CD4-positive, CD25-positive, alpha-beta regulatory T cell (primary cell): Measurements from ENCODE around the gene CCNQ. TPM values are rescaled to one million over a fixed set of nuclear protein-coding genes. Genes with fewer than 3 reads are reported as not detected.

ENCODE experiments used
- ATAC-seq, 2 donors: fragments of 150-1000 bp; cut with Tn5 transposase; one replicate each; pipeline ENCODE4 v1.10.0; 2021; ENCODE audit warnings: low read depth in 2 of 2, moderate number of reproducible peaks in 2 of 2, moderate library complexity in 1 of 2
- DNase-seq, 3 donors: peaks; one replicate each; pipeline versions ENCODE4 v3.0.0 to v3.0.0-alpha.2; 2012 to 2022; ENCODE audit warnings: mixed read lengths in 1 of 3
- H3K27ac ChIP-seq: one replicate; pipeline ENCODE4 v1.7.0; 2013; ENCODE audit warnings: mild to moderate bottlenecking, low read length; ENCODE audit not compliant: insufficient read depth, poor library complexity, severe bottlenecking
- H3K27me3 ChIP-seq: one replicate; pipeline ENCODE4 v1.7.0; 2013; ENCODE audit warnings: low read length; ENCODE audit not compliant: control insufficient read depth, insufficient read depth
- H3K36me3 ChIP-seq: one replicate; pipeline ENCODE4 v1.7.0; 2013; ENCODE audit warnings: mild to moderate bottlenecking, low read length, moderate library complexity; ENCODE audit not compliant: control insufficient read depth, insufficient read depth
- H3K4me1 ChIP-seq: 2 replicates; pipeline ENCODE4 v1.7.0; 2013; ENCODE audit warnings: mild to moderate bottlenecking, low read length; ENCODE audit not compliant: insufficient read depth, control insufficient read depth, poor library complexity, severe bottlenecking
- H3K4me3 ChIP-seq: one replicate; pipeline ENCODE4 v1.7.0; 2013; ENCODE audit warnings: low read depth, mild to moderate bottlenecking, low read length, moderate library complexity
- H3K9me3 ChIP-seq, 2 experiments: 1 replicate in 1 of 2; 2 replicates in 1 of 2; pipeline ENCODE4 v1.7.0; 2013; ENCODE audit warnings: low read length in 2 of 2, mild to moderate bottlenecking in 1 of 2, moderate library complexity in 1 of 2; ENCODE audit not compliant: control insufficient read depth in 2 of 2
- H3K27ac Mint-ChIP-seq, 3 donors: one replicate each; pipeline ENCODE4 v1.8.0; 2020 to 2022; ENCODE audit warnings: mild to moderate bottlenecking in 3 of 3, mixed read lengths in 3 of 3, moderate library complexity in 2 of 3
- H3K27me3 Mint-ChIP-seq: one replicate; pipeline ENCODE4 v1.8.0; 2022; ENCODE audit warnings: mild to moderate bottlenecking, mixed read lengths
- H3K36me3 Mint-ChIP-seq: one replicate; pipeline ENCODE4 v1.8.0; 2020; ENCODE audit warnings: mixed read lengths
- H3K4me1 Mint-ChIP-seq, 4 donors: one replicate each; pipeline ENCODE4 v1.8.0; 2020 to 2022; ENCODE audit warnings: mixed read lengths in 4 of 4, mild to moderate bottlenecking in 1 of 4
- H3K4me3 Mint-ChIP-seq, 4 donors: one replicate each; pipeline ENCODE4 v1.8.0; 2020 to 2022; ENCODE audit warnings: mild to moderate bottlenecking in 4 of 4, mixed read lengths in 4 of 4, moderate library complexity in 3 of 4
- H3K9me3 Mint-ChIP-seq, 7 donors: one replicate each; pipeline ENCODE4 v1.8.0; 2020 to 2022; ENCODE audit warnings: mixed read lengths in 7 of 7, mild to moderate bottlenecking in 3 of 7, moderate library complexity in 2 of 7
- polyA plus RNA-seq, 4 donors: library from polyadenylated mRNA; unstranded; fragments of 300-500 nt; fragmentation: Illumina TruSeq; gene quantifications; one replicate each; pipeline ENCODE4 v1.2.3, GENCODE V29; 2021
- total RNA-seq: library from RNA; stranded (reverse); gene quantifications from one replicate; pipeline ENCODE4 v1.2.3, GENCODE V29; 2022

CCNQ gene
- total RNA-seq (23.8 TPM), polyA plus RNA-seq (10 to 100 TPM; 59.8 to 78.4 (median 77.2) TPM)

GRCh38 chrX:153598541-153599191, at the start of gene CCNQ:
CCNQ (minus strand) TSS chrX:153599139; CDS start chrX:153599073, 66 bp downstream.
- Mint-ChIP-seq H3K27me3 (no peaks in the 10 kb centered on the region), H3K4me3 (peak within 1 kb of the TSS; percentile 88 to 95 (median 94)), H3K27ac (peak within 1 kb of the TSS in 2 of 3 donors; percentile 69 to 81), H3K9me3 (peaks cover 0 to 3% (median 0%) of the 10 kb centered on the region in 7 donors), H3K36me3 (peaks cover 11% of the 10 kb centered on the region), H3K4me1 (peaks cover 0 to 60% (median 17%) of the 10 kb centered on the region in 4 donors)
- Histone ChIP-seq H3K4me3 (peak within 1 kb of the TSS; percentile 87), H3K9me3 (no peaks in the 10 kb centered on the region), H3K27ac (peak within 1 kb of the TSS; percentile 55), H3K36me3 (peaks cover 17% of the 10 kb centered on the region), H3K4me1 (peaks cover 24% of the 10 kb centered on the region), H3K27me3 (no peaks in the 10 kb centered on the region)
- peak; percentile 42 to 70 for ATAC-seq
- peak in 1 of 3 donors; percentile 51 for DNase-seq

GRCh38 chrX:153647461-153648357, 48.8 kb upstream of the CCNQ start:
- no peak overlapping the region for H3K27ac ChIP-seq
- H3K9me3 Mint-ChIP-seq, result peaks cover 0 to 3% (median 0%) of the 10 kb centered on the region in 7 donors
- peak overlapping the region in 1 of 4 donors; percentile 52 for H3K4me3 Mint-ChIP-seq
- H3K9me3 ChIP-seq, result no peaks in the 10 kb centered on the region
- H3K36me3 ChIP-seq, result no peaks in the 10 kb centered on the region
- H3K4me1 Mint-ChIP-seq, result peaks cover 0 to 6% (median 0%) of the 10 kb centered on the region in 4 donors
- peaks cover 2% of the 10 kb centered on the region for H3K27me3 ChIP-seq
- no peaks in the 10 kb centered on the region for H3K36me3 Mint-ChIP-seq
- H3K27ac Mint-ChIP-seq, result no peak overlapping the region
- no peak overlapping the region for H3K4me3 ChIP-seq
- H3K4me1 ChIP-seq, result peaks cover 6% of the 10 kb centered on the region
- ATAC-seq (no peak), DNase-seq (no peak)
- H3K27me3 Mint-ChIP-seq, result peaks cover 24% of the 10 kb centered on the region

DNA sequence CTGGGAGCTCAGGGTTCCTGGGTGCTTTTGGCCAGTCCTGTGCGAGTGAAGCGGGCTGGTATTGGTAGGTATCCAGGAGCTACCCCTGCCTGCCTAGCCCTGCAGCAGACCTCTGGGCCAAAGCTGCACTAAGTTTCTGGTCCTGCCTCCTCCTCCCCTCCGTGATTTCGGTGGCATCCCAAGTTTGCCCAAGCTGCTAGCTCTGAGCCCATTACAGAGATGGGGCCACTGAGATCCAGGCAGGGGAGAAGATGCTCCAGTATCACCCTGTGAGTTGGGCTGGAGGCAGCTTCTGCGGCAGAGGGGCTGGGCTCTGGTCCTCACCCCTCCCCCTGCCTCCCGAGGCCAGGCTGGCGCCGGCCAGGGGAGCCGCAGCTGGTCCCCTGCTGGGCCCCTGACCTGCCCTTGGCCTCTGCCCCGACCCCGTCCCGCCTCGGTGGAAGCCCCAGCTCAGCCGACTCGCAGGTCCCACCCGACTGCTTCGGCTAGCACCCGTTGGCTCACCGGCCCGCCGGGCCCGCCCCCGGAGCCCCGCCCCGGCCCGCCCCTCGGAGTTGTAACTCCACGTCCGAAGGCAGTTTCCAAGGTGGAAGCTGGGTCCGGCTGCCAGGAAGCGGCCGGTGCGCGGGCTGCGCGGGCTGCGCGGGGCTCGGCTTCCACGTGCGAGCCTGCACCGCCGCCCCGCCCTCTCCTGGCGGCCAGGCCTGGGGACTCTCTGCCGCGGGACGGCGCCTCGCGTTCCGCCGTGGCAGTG, 47.9 kb upstream of the CCNQ start, which contains the start of gene DUSP9:
TSS of gene DUSP9 (plus strand) at position 584 of the 754 bp plus-strand sequence. CDS start 751 bp downstream, outside the sequence.
- Mint-ChIP-seq H3K27ac (no peak within 1 kb of the TSS), H3K4me3 (peak within 1 kb of the TSS in 3 of 4 donors; percentile 16 to 75 (median 52)), H3K4me1 (peaks cover 0 to 6% (median 0%) of the 10 kb centered on the region in 4 donors), H3K9me3 (peaks cover 0 to under 1% (median 0%) of the 10 kb centered on the region in 7 donors), H3K36me3 (no peaks in the 10 kb centered on the region), H3K27me3 (peaks cover 28% of the 10 kb centered on the region)
- ATAC-seq (no peak), DNase-seq (no peak)
- Histone ChIP-seq H3K27ac (no peak within 1 kb of the TSS), H3K4me1 (peaks cover 6% of the 10 kb centered on the region), H3K27me3 (peaks cover 2% of the 10 kb centered on the region), H3K9me3 (no peaks in the 10 kb centered on the region), H3K36me3 (no peaks in the 10 kb centered on the region), H3K4me3 (no peak within 1 kb of the TSS)

DNA sequence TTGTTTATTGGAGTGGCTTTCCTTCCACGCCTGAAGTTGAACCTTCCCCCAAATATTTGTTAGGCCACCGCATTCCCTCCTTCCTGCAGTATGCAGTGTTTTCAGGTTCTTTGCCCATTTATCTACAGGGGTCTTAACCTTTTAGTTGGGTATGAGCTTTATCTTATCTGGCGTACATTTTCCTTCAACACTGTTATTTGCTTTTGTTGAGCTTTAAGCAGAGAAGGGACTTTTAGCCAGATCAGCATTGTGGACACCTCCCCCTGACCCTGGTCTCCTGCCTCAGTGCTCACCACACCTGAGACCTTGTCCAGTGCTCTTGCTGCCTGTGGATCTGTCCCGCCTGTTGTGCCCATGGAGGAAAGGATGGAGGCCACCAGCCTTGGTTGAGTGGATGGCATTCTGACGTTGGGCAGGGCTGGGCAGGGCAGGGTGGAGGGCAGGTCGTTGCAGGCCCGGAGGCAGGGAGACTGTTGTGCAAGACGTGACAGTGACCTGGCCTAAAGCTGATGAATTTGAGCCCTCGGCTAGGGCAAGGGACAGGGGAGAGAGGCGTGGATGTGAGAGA, 47.1 kb upstream of the CCNQ start:
- no peak for ATAC-seq
- Mint-ChIP-seq H3K9me3 (no peaks in the 10 kb centered on the region), H3K36me3 (no peaks in the 10 kb centered on the region), H3K27ac (no peak overlapping the region), H3K4me1 (peaks cover 0 to 11% (median 0%) of the 10 kb centered on the region in 4 donors), H3K4me3 (peak overlapping the region in 2 of 4 donors; percentile 16 to 75), H3K27me3 (peaks cover 28% of the 10 kb centered on the region)
- Histone ChIP-seq H3K27me3 (peaks cover 2% of the 10 kb centered on the region), H3K27ac (no peak overlapping the region), H3K9me3 (no peaks in the 10 kb centered on the region), H3K4me3 (no peak overlapping the region), H3K4me1 (peaks cover 6% of the 10 kb centered on the region), H3K36me3 (no peaks in the 10 kb centered on the region)
- DNase-seq, result no peak

DNA sequence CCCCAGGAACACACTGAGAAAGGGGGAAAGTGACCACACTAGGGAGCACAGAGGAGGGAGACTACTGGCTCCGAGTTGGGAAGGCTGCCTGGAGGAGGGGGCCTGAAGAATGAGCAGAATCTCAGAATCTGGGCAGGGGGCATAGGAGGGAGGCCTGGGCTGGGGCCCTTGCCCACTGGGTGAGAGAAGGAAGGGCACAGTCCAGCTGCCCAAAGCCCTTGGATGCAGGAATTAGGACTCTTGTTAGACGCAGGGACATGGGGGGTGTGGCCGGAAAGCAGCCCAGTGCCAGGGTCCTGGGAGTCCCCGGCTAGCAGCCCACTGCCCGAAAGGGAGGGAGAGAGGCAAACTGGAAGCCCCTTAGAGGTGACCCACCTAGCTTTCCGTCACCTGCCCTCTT, 46.2 kb upstream of the CCNQ start:
- H3K9me3 ChIP-seq, result no peaks in the 10 kb centered on the region
- peaks cover 2% of the 10 kb centered on the region for H3K27me3 ChIP-seq
- Mint-ChIP-seq H3K27me3 (peaks cover 28% of the 10 kb centered on the region), H3K4me1 (peaks cover 0 to 11% (median 0%) of the 10 kb centered on the region in 4 donors), H3K4me3 (no peak overlapping the region), H3K27ac (no peak overlapping the region), H3K9me3 (no peaks in the 10 kb centered on the region), H3K36me3 (no peaks in the 10 kb centered on the region)
- no peak for ATAC-seq
- H3K4me3 ChIP-seq, result no peak overlapping the region
- H3K36me3 ChIP-seq, result no peaks in the 10 kb centered on the region
- DNase-seq, result no peak
- H3K27ac ChIP-seq, result no peak overlapping the region
- peaks cover 6% of the 10 kb centered on the region for H3K4me1 ChIP-seq

DNA sequence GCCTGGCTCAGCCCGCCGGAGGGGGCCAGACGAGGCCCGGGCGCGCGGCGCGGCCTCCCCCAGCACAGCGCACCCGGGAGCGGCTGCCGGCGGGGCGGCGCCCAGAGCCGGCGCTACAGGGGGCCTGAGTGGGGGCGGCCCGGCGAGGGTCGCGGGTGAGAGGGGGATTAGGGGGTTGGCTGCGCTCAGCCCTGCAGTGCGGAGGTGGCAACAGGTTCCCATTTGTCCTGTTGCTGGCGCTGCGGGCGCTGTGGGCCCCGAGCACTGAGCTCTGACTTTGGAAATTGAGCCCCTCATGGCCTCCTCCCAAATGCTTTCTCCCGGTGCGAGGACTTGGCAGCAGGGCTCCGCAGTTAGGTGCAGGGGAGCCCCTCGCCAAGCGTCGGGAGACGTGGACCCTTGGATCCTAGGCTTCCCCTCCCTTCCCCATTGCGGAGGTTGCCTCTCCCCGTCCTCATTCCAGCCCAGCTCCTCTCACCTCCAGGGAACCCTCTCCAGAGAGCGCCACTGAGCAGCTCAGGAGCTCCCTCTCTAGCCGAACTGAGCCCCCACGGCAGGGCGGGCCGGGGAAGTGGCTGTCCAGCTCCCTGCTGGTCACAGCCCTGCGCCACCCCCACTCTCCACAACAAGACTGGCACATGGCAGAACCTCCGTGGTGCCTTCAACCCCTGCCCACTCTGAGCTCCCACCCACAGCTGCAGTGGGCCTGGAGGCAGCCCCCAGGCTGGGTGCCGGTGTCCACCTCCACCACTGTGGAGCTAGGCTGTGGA, 45.6 kb upstream of the CCNQ start:
- Mint-ChIP-seq H3K36me3 (no peaks in the 10 kb centered on the region), H3K27me3 (peaks cover 28% of the 10 kb centered on the region), H3K9me3 (no peaks in the 10 kb centered on the region), H3K4me1 (peaks cover 0 to 11% (median 0%) of the 10 kb centered on the region in 4 donors), H3K4me3 (no peak overlapping the region), H3K27ac (no peak overlapping the region)
- H3K27me3 ChIP-seq, result peaks cover 2% of the 10 kb centered on the region
- DNase-seq, result no peak
- no peak for ATAC-seq
- no peak overlapping the region for H3K27ac ChIP-seq
- H3K4me1 ChIP-seq, result peaks cover 6% of the 10 kb centered on the region
- no peak overlapping the region for H3K4me3 ChIP-seq
- H3K36me3 ChIP-seq, result no peaks in the 10 kb centered on the region
- no peaks in the 10 kb centered on the region for H3K9me3 ChIP-seq
